Liver (tissue), 10 donors: Measurements from ENCODE around the gene STYX. TPM values are rescaled to one million over a fixed set of nuclear protein-coding genes. Genes with fewer than 3 reads are reported as not detected.

Experiments used
- DNase-seq: peaks from one replicate; pipeline ENCODE4 v3.0.0-alpha.2; 2017; ENCODE audit warnings: low spot score
- H3K27ac ChIP-seq, 2 donors: one replicate each; pipeline ENCODE4 v1.7.0; 2013; ENCODE audit warnings: inconsistent platforms in 2 of 2, low read length in 2 of 2, control low read depth in 1 of 2, low read depth in 1 of 2, mild to moderate bottlenecking in 1 of 2
- H3K27me3 ChIP-seq, 4 donors: one replicate each; pipeline versions ENCODE4 v1.6.1 to v1.7.0; 2013; ENCODE audit warnings: low read length in 3 of 4, inconsistent platforms in 1 of 4, mild to moderate bottlenecking in 1 of 4, moderate library complexity in 1 of 4; ENCODE audit not compliant: control insufficient read depth in 4 of 4, insufficient read depth in 4 of 4
- H3K36me3 ChIP-seq, 4 donors: one replicate each; pipeline versions ENCODE4 v1.6.1 to v1.7.0; 2013; ENCODE audit warnings: low read length in 3 of 4, mild to moderate bottlenecking in 3 of 4, low read depth in 1 of 4, moderate library complexity in 1 of 4; ENCODE audit not compliant: control insufficient read depth in 4 of 4, insufficient read depth in 3 of 4
- H3K4me1 ChIP-seq, 4 donors: one replicate each; pipeline versions ENCODE4 v1.6.1 to v1.7.0; 2013; ENCODE audit warnings: low read length in 3 of 4, mild to moderate bottlenecking in 3 of 4, moderate library complexity in 1 of 4; ENCODE audit not compliant: control insufficient read depth in 4 of 4, insufficient read depth in 4 of 4
- H3K4me3 ChIP-seq, 3 donors: one replicate each; pipeline versions ENCODE4 v1.6.1 to v1.7.0; 2013; ENCODE audit warnings: low read length in 3 of 3, control low read depth in 1 of 3, low read depth in 1 of 3, mild to moderate bottlenecking in 1 of 3
- H3K9ac ChIP-seq, 2 donors: one replicate each; pipeline ENCODE4 v1.7.0; 2013; ENCODE audit warnings: low read length in 2 of 2, mild to moderate bottlenecking in 2 of 2, moderate library complexity in 2 of 2, control low read depth in 1 of 2, low read depth in 1 of 2
- H3K9me3 ChIP-seq, 4 donors: one replicate each; pipeline versions ENCODE4 v1.6.1 to v1.7.0; 2013; ENCODE audit warnings: low read length in 3 of 4; ENCODE audit not compliant: control insufficient read depth in 4 of 4
- ATF3 ChIP-seq: IDR thresholded peaks from 2 replicates; pipeline ENCODE4 v1.6.1; 2016; ENCODE audit warnings: antibody characterized with exemption
- CTCF ChIP-seq: fragments of 150-350 bp; IDR thresholded peaks from 2 replicates; pipeline ENCODE4 v1.5.1; 2017; ENCODE audit warnings: improper control_type of control experiment, low read depth, low read length; ENCODE audit not compliant: missing input control
- EGR1 ChIP-seq, 2 donors: IDR thresholded peaks; 2 replicates each; pipeline ENCODE4 v1.6.1; 2016 to 2018; ENCODE audit warnings: antibody characterized with exemption in 2 of 2, low read depth in 2 of 2
- FOXA1 ChIP-seq: IDR thresholded peaks from 2 replicates; pipeline ENCODE4 v1.6.1; 2016; ENCODE audit warnings: antibody characterized with exemption
- FOXA2 ChIP-seq: IDR thresholded peaks from 2 replicates; pipeline ENCODE4 v1.6.1; 2016; ENCODE audit warnings: antibody characterized with exemption
- GABPA ChIP-seq, 2 donors: IDR thresholded peaks in 1 of 2; conservative IDR thresholded peaks in 1 of 2; 2 replicates each; pipeline ENCODE4 v1.6.1; 2016; ENCODE audit warnings: antibody characterized with exemption in 2 of 2, mild to moderate bottlenecking in 1 of 2, moderate library complexity in 1 of 2
- HNF4A ChIP-seq, 2 donors: conservative IDR thresholded peaks; 2 replicates each; pipeline ENCODE4 v1.6.1; 2016; ENCODE audit warnings: antibody characterized with exemption in 2 of 2, mild to moderate bottlenecking in 2 of 2
- HNF4G ChIP-seq: IDR thresholded peaks from 2 replicates; pipeline ENCODE4 v1.6.1; 2016; ENCODE audit warnings: antibody characterized with exemption
- JUND ChIP-seq, 2 donors: IDR thresholded peaks; 2 replicates each; pipeline ENCODE4 v1.6.1; 2016; ENCODE audit warnings: antibody characterized with exemption in 2 of 2
- NR2F2 ChIP-seq: IDR thresholded peaks from 2 replicates; pipeline ENCODE4 v1.6.1; 2016; ENCODE audit warnings: antibody characterized with exemption
- RAD21 ChIP-seq, 2 donors: IDR thresholded peaks; 2 replicates each; pipeline ENCODE4 v1.6.1; 2016; ENCODE audit warnings: antibody characterized with exemption in 2 of 2, mild to moderate bottlenecking in 2 of 2
- RXRA ChIP-seq, 2 donors: IDR thresholded peaks; 2 replicates each; pipeline ENCODE4 v1.6.1; 2017 to 2018; ENCODE audit warnings: antibody characterized with exemption in 2 of 2, mild to moderate bottlenecking in 1 of 2
- SP1 ChIP-seq: IDR thresholded peaks from 2 replicates; pipeline ENCODE4 v1.6.1; 2018; ENCODE audit warnings: antibody characterized with exemption, mild to moderate bottlenecking
- TAF1 ChIP-seq: conservative IDR thresholded peaks from 2 replicates; pipeline ENCODE4 v1.6.1; 2016; ENCODE audit warnings: antibody characterized with exemption, mild to moderate bottlenecking
- YY1 ChIP-seq: IDR thresholded peaks from 2 replicates; pipeline ENCODE4 v1.6.1; 2016; ENCODE audit warnings: antibody characterized with exemption, mild to moderate bottlenecking
- WGBS: extraction: QIAGEN DNeasy Blood & Tissue Kit; methylation state at CpG from one replicate; pipeline ENCODE4 v1.1.7; 2013; 5-methylcytosine and 5-hydroxymethylcytosine counted together
- polyA plus RNA-seq, 2 donors: library from polyadenylated mRNA; stranded (reverse) in 1 of 2; unstranded in 1 of 2; fragments of 200-250 nt in 1 of 2; fragments of >200 nt in 1 of 2; fragmentation: Nextera tagmentation in 1 of 2; extraction: Ambion mirVana in 1 of 2; gene quantifications; one replicate each; pipeline versions ENCODE4 v1.2.1 to v1.2.3, GENCODE V29; 2013 to 2015
- small RNA-seq: library from RNA; depleted of rRNA; stranded (forward); fragments of <200 nt; gene quantifications from one replicate; pipeline ENCODE3, GENCODE V24; 2014
- total RNA-seq, 2 donors: library from RNA; depleted of rRNA; stranded (reverse); fragments of >200 nt; gene quantifications; one replicate each; pipeline ENCODE4 v1.2.3, GENCODE V29; 2014
- TF ChIP-seq, protein P1 (sequence below): IDR thresholded peaks from 2 replicates; pipeline ENCODE4 v1.6.1; 2016; ENCODE audit warnings: antibody characterized with exemption
- TF ChIP-seq, protein P2 (sequence below): IDR thresholded peaks from 2 replicates; pipeline ENCODE4 v1.6.1; 2016; ENCODE audit warnings: antibody characterized with exemption, mild to moderate bottlenecking
- TF ChIP-seq, protein P3 (sequence below): IDR thresholded peaks from 2 replicates; pipeline ENCODE4 v1.6.1; 2016; ENCODE audit warnings: antibody characterized with exemption
- donor health status: healthy.
- donor health status: healthy.
- donor health status: healthy.
- donor health status: healthy.
- donor health status: healthy.

Gene STYX
- total and polyA plus RNA-seq, 4 donors, result 5.9 to 21.2 (median 17.3) TPM

DNA sequence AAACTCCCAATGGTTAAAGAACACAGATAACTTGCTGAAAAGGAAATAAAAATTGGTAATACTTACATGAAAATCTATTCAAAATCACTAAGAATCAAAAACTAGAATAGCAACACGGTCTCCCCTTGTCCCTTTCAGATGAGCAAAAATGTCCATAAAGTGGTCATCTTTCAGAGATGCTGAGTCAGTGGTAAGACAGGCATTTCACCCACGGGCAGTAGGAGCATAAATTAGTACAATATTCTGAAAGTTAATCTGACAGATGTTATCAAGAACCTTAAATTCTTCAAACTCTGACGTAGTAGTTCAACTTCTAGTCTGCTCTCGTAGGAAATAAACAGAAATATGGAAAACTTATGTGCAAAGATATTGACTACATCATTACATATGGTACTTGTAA lies 94.5 kb downstream of the STYX start:
- no peak overlapping the region for H3K9ac ChIP-seq
- H3K4me3 ChIP-seq, result no peak overlapping the region
- H3K27ac ChIP-seq, result no peak overlapping the region
- DNase-seq, result no peak
- WGBS, result 55% methylated on average over 4 of the region's 4 CpGs
- TF ChIP-seq ATF3, result no peak
- TF ChIP-seq CTCF, result no peak
- TF ChIP-seq FOXA2, result no peak
- no peak for TF ChIP-seq EGR1 (IDR thresholded peaks at IDR 0.05; ENCODE audit: low read depth in 2 of 2)
- TF ChIP-seq TAF1, result no peak
- TF ChIP-seq, protein P1, sequence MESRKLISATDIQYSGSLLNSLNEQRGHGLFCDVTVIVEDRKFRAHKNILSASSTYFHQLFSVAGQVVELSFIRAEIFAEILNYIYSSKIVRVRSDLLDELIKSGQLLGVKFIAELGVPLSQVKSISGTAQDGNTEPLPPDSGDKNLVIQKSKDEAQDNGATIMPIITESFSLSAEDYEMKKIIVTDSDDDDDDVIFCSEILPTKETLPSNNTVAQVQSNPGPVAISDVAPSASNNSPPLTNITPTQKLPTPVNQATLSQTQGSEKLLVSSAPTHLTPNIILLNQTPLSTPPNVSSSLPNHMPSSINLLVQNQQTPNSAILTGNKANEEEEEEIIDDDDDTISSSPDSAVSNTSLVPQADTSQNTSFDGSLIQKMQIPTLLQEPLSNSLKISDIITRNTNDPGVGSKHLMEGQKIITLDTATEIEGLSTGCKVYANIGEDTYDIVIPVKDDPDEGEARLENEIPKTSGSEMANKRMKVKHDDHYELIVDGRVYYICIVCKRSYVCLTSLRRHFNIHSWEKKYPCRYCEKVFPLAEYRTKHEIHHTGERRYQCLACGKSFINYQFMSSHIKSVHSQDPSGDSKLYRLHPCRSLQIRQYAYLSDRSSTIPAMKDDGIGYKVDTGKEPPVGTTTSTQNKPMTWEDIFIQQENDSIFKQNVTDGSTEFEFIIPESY, result no peak
- TF ChIP-seq YY1, result no peak
- TF ChIP-seq RXRA (IDR thresholded peaks at IDR 0.05), result no peak
- no peak for TF ChIP-seq GABPA (IDR thresholded peaks at IDR 0.05 in 1 of 2, conservative IDR thresholded peaks at IDR 0.05 in 1 of 2)
- TF ChIP-seq, protein P2, sequence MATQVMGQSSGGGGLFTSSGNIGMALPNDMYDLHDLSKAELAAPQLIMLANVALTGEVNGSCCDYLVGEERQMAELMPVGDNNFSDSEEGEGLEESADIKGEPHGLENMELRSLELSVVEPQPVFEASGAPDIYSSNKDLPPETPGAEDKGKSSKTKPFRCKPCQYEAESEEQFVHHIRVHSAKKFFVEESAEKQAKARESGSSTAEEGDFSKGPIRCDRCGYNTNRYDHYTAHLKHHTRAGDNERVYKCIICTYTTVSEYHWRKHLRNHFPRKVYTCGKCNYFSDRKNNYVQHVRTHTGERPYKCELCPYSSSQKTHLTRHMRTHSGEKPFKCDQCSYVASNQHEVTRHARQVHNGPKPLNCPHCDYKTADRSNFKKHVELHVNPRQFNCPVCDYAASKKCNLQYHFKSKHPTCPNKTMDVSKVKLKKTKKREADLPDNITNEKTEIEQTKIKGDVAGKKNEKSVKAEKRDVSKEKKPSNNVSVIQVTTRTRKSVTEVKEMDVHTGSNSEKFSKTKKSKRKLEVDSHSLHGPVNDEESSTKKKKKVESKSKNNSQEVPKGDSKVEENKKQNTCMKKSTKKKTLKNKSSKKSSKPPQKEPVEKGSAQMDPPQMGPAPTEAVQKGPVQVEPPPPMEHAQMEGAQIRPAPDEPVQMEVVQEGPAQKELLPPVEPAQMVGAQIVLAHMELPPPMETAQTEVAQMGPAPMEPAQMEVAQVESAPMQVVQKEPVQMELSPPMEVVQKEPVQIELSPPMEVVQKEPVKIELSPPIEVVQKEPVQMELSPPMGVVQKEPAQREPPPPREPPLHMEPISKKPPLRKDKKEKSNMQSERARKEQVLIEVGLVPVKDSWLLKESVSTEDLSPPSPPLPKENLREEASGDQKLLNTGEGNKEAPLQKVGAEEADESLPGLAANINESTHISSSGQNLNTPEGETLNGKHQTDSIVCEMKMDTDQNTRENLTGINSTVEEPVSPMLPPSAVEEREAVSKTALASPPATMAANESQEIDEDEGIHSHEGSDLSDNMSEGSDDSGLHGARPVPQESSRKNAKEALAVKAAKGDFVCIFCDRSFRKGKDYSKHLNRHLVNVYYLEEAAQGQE, result no peak
- TF ChIP-seq FOXA1, result no peak
- no peak for TF ChIP-seq SP1
- no peak for TF ChIP-seq JUND (IDR thresholded peaks at IDR 0.05)
- TF ChIP-seq NR2F2, result no peak
- no peak for TF ChIP-seq HNF4G
- TF ChIP-seq HNF4A (conservative IDR thresholded peaks at IDR 0.05), result no peak
- TF ChIP-seq RAD21 (IDR thresholded peaks at IDR 0.05), result no peak
- TF ChIP-seq, protein P3, sequence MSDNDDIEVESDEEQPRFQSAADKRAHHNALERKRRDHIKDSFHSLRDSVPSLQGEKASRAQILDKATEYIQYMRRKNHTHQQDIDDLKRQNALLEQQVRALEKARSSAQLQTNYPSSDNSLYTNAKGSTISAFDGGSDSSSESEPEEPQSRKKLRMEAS, result no peak
- peaks cover 4 to 21% (median 16%) of the 10 kb centered on the region in 4 donors for H3K4me1 ChIP-seq
- H3K36me3 ChIP-seq, result no peaks in the 10 kb centered on the region
- no peaks in the 10 kb centered on the region for H3K27me3 ChIP-seq
- H3K9me3 ChIP-seq, result no peaks in the 10 kb centered on the region

Small RNAs within 50 kb of the gene (small RNA-seq; reads per million reads assigned to genes)
- gene AL139317.2, result not detected

Other genes with a start within 250 kb of the STYX start
- 10 to 100 TPM in 1 of 2 donors, 1 to 10 TPM in 1; 5.2 to 16.2 TPM for gene TXNDC16, start 177.7 kb upstream of the STYX start, total RNA-seq
- 1 to 10 TPM; 2.0 to 3.0 TPM for gene TXNDC16, start 177.7 kb upstream of the STYX start, polyA plus RNA-seq
- gene GPR137C, start 177.3 kb upstream of the STYX start, total RNA-seq, result 1 to 10 TPM in 1 of 2 donors, under 1 TPM in 1; 0.25 to 1.3 TPM
- gene GPR137C, start 177.3 kb upstream of the STYX start, polyA plus RNA-seq, result under 1 TPM; 0.14 to 0.42 TPM
- 10 to 100 TPM; 22.2 to 42.3 TPM for gene ERO1A, start 34.6 kb upstream of the STYX start, total RNA-seq
- 10 to 100 TPM; 16.5 to 17.8 TPM for gene ERO1A, start 34.6 kb upstream of the STYX start, polyA plus RNA-seq
- 10 to 100 TPM; 72.3 to 98.9 TPM for gene PSMC6, start 23.0 kb upstream of the STYX start, total RNA-seq
- 10 to 100 TPM; 43.2 to 66.2 TPM for gene PSMC6, start 23.0 kb upstream of the STYX start, polyA plus RNA-seq
- gene GNPNAT1, start 61.4 kb downstream of the STYX start, total RNA-seq, result 10 to 100 TPM; 25.1 to 50.9 TPM
- gene GNPNAT1, start 61.4 kb downstream of the STYX start, polyA plus RNA-seq, result 10 to 100 TPM; 24.9 to 29.4 TPM
- 10 to 100 TPM; 34.8 to 51.3 TPM for gene FERMT2, start 220.9 kb downstream of the STYX start, total RNA-seq
- gene FERMT2, start 220.9 kb downstream of the STYX start, polyA plus RNA-seq, result 10 to 100 TPM; 23.9 to 45.9 TPM